EL (cell line): ENCODE results near the gene ATP5PF.
"Not testable (repeated sequence)": the region's sequence is repeated elsewhere in the genome, so short reads cannot be mapped to it uniquely, and the experiment has no call there.

ENCODE experiments used
- DNase-seq: peaks from one replicate; pipeline ENCODE4 v3.0.0-alpha.2; 2016

Gene ATP5PF

GRCh38 chr21:25721987-25722386 is 12.7 kb downstream of the ATP5PF start:
- DNase-seq: no peak

- peak; percentile 26 for DNase-seq
Observed at GRCh38 chr21:25717491-25718147, 17.1 kb downstream of the ATP5PF start.

GRCh38 chr21:25714066-25714465 is 20.6 kb downstream of the ATP5PF start:
- DNase-seq: not testable (repeated sequence)

- DNase-seq: no peak
Observed at GRCh38 chr21:25710550-25710949, 24.2 kb downstream of the ATP5PF start.

- DNase-seq: no peak
Observed at GRCh38 chr21:25709684-25710265, 24.9 kb downstream of the ATP5PF start.

- peak; percentile 48 for DNase-seq
Observed at GRCh38 chr21:25708467-25709065, 26.1 kb downstream of the ATP5PF start.

- no peak for DNase-seq
Observed at GRCh38 chr21:25701529-25701928, 33.2 kb downstream of the ATP5PF start.

GRCh38 chr21:25700741-25701140 is 34.0 kb downstream of the ATP5PF start:
- no peak for DNase-seq

GRCh38 chr21:25695461-25695860 is 39.2 kb downstream of the ATP5PF start:
- DNase-seq: not testable (repeated sequence)

- DNase-seq: no peak
Observed at GRCh38 chr21:25691976-25692375, 42.7 kb downstream of the ATP5PF start.

- DNase-seq: no peak
Observed at GRCh38 chr21:25689226-25689625, 45.5 kb downstream of the ATP5PF start.

GRCh38 chr21:25688275-25689155 is 46.2 kb downstream of the ATP5PF start:
- no peak for DNase-seq

- DNase-seq: no peak
Observed at GRCh38 chr21:25687787-25688186, 46.9 kb downstream of the ATP5PF start.

GRCh38 chr21:25682382-25682781 is 52.3 kb downstream of the ATP5PF start:
- no peak for DNase-seq

GRCh38 chr21:25676451-25676850 is 58.3 kb downstream of the ATP5PF start:
- no peak for DNase-seq
